HepG2 (cell line): Measurements from ENCODE around the gene TMEM150C. TPM values are rescaled to one million over a fixed set of nuclear protein-coding genes. Genes with fewer than 3 reads are reported as not detected.

Experiments used
- ATAC-seq: fragments of 200-7000 bp; cut with Tn5 transposase; 3 replicates; pipeline ENCODE4 v1.9.1; 2020; ENCODE audit warnings: mild to moderate bottlenecking, moderate library complexity
- BruUV-seq: library from RNA; stranded (reverse); fragments of 400-500 nt; replicated peaks from 2 replicates; lab custom pipeline; 2021; lab: Mats Ljungman, UMichigan
- CTCF ChIA-PET: fragments of 300-600 bp; formaldehyde crosslinking; extraction: SDS; loops from one replicate; lab custom pipeline; 2021; ENCODE audit warnings: low total read pairs, inconsistent platforms, low intra/inter-chr PET ratio; lab: Yijun Ruan, JAX
- POLR2A ChIA-PET: fragments of 350-600 bp; sonication (Branson Sonifier 250); formaldehyde crosslinking; loops from one replicate; lab custom pipeline; 2020; ENCODE audit warnings: antibody characterized with exemption, inconsistent platforms; lab: Yijun Ruan, JAX
- DNase-seq: peaks from one replicate; pipeline ENCODE4 v3.0.0-alpha.2; 2015; ENCODE audit warnings: low spot score
- FAIRE-seq: peaks from 3 replicates; lab custom pipeline; 2011; peaks lifted over from hg19 to GRCh38; lab: Jason Lieb, UNC
- H2AFZ ChIP-seq: one replicate; pipeline ENCODE4 v1.6.1; 2011; ENCODE audit warnings: low read length, inconsistent platforms
- H3K27ac ChIP-seq: fragments of 300-600 bp; 3 replicates; pipeline ENCODE4 v1.8.0; 2011; ENCODE audit warnings: mixed run types, mild to moderate bottlenecking, mixed read lengths, low read length, inconsistent platforms; ENCODE audit not compliant: insufficient read depth; ENCODE audit errors: extremely low read length
- H3K27me3 ChIP-seq, 2 experiments: fragments of 200-600 bp in 1 of 2; 2 replicates in 1 of 2; 3 replicates in 1 of 2; pipeline versions ENCODE4 v1.6.0 to v1.8.0; 2011; ENCODE audit warnings: low read length in 2 of 2, mild to moderate bottlenecking in 2 of 2, moderate library complexity in 2 of 2, inconsistent platforms in 1 of 2; ENCODE audit not compliant: insufficient read depth in 2 of 2, control insufficient read depth in 1 of 2
- H3K36me3 ChIP-seq, 2 experiments: fragments of 200-600 bp in 1 of 2; replicated peaks in 1 of 2; 2 replicates in 1 of 2; 3 replicates in 1 of 2; pipeline versions ENCODE4 v1.5.1 to v1.8.0; 2011; ENCODE audit warnings: low read length in 2 of 2, inconsistent platforms in 1 of 2; ENCODE audit not compliant: insufficient read depth in 2 of 2, control insufficient read depth in 1 of 2
- H3K4me1 ChIP-seq: 2 replicates; pipeline ENCODE4 v1.5.1; 2012; ENCODE audit warnings: low read length, inconsistent platforms; ENCODE audit not compliant: insufficient read depth
- H3K4me2 ChIP-seq: 2 replicates; pipeline ENCODE4 v1.6.0; 2011; ENCODE audit warnings: low read depth, low read length, inconsistent platforms
- H3K4me3 ChIP-seq, 3 experiments: fragments of 200-600 bp in 1 of 3; sonication (generic), shearing (Covaris generic) in 1 of 3; replicated peaks in 1 of 3; 2 replicates each; pipeline ENCODE4 v1.5.1; 2011 to 2016; ENCODE audit warnings: low read length in 3 of 3, inconsistent platforms in 2 of 3, low read depth in 2 of 3, mild to moderate bottlenecking in 2 of 3, control low read depth in 1 of 3, mixed read lengths in 1 of 3; ENCODE audit not compliant: insufficient read depth in 1 of 3
- H3K79me2 ChIP-seq: one replicate; pipeline ENCODE4 v1.6.1; 2011; ENCODE audit warnings: low read length, inconsistent platforms; ENCODE audit not compliant: insufficient read depth
- H3K9ac ChIP-seq: 2 replicates; pipeline ENCODE4 v1.6.0; 2011; ENCODE audit warnings: mild to moderate bottlenecking, low read depth, low read length, inconsistent platforms; ENCODE audit not compliant: insufficient read depth
- H3K9me3 ChIP-seq: 2 replicates; pipeline ENCODE4 v1.5.1; 2012; ENCODE audit warnings: mild to moderate bottlenecking, low read length
- H4K20me1 ChIP-seq: 2 replicates; pipeline ENCODE4 v1.6.0; 2011; ENCODE audit warnings: inconsistent platforms, mild to moderate bottlenecking, low read length, moderate library complexity; ENCODE audit not compliant: insufficient read depth
- CBFB ChIP-seq: sonication (generic); formaldehyde crosslinking; IDR thresholded peaks from 2 replicates; pipeline ENCODE4 v1.4.0; 2020; ENCODE audit warnings: missing genetic modification reagents
- HNRNPL ChIP-seq: fragments of 200-400 bp; formaldehyde crosslinking; IDR thresholded peaks from 2 replicates; pipeline ENCODE4 v1.6.1; 2017; ENCODE audit warnings: mild to moderate bottlenecking, low read depth, low read length
- MAFF ChIP-seq: IDR thresholded peaks from 2 replicates; pipeline ENCODE4 v1.6.1; 2011; ENCODE audit warnings: low read depth, low read length, improper control_type of control experiment
- MED13 ChIP-seq: sonication (generic); formaldehyde crosslinking; IDR thresholded peaks from 2 replicates; pipeline ENCODE4 v1.5.0; 2020; ENCODE audit warnings: missing genetic modification reagents
- MLLT10 ChIP-seq: sonication (generic); formaldehyde crosslinking; IDR thresholded peaks from 2 replicates; pipeline ENCODE4 v1.4.0; 2020; ENCODE audit warnings: missing genetic modification reagents
- MYNN ChIP-seq: sonication (generic); formaldehyde crosslinking; IDR thresholded peaks from 2 replicates; pipeline ENCODE4 v1.4.0; 2020; ENCODE audit warnings: mild to moderate bottlenecking, low read depth, missing genetic modification reagents
- NONO ChIP-seq, 2 experiments: fragments of 450-650 bp in 1 of 2; sonication (generic) in 1 of 2; formaldehyde crosslinking in 1 of 2; IDR thresholded peaks in 1 of 2; conservative IDR thresholded peaks in 1 of 2; 2 replicates each; pipeline versions ENCODE4 v1.6.1 to v1.8.0; 2017 to 2022; ENCODE audit warnings: mild to moderate bottlenecking in 1 of 2, missing genetic modification reagents in 1 of 2, moderate library complexity in 1 of 2
- SCMH1 ChIP-seq: sonication (generic); formaldehyde crosslinking; IDR thresholded peaks from 2 replicates; pipeline ENCODE4 v1.9.0; 2021; ENCODE audit warnings: missing genetic modification reagents, mild to moderate bottlenecking, borderline replicate concordance
- ZFP41 ChIP-seq: sonication (generic); formaldehyde crosslinking; IDR thresholded peaks from 2 replicates; pipeline ENCODE4 v1.4.0; 2020; ENCODE audit warnings: mild to moderate bottlenecking, missing genetic modification reagents, borderline replicate concordance
- ZNF776 ChIP-seq: sonication (generic); formaldehyde crosslinking; IDR thresholded peaks from 2 replicates; pipeline ENCODE4 v1.4.0; 2020; ENCODE audit warnings: mild to moderate bottlenecking, missing genetic modification reagents
- WGBS: methylation state at CpG from one replicate; pipeline ENCODE4 v1.1.6; 2017; ENCODE audit warnings: low lambda C conversion rate; 5-methylcytosine and 5-hydroxymethylcytosine counted together
- in situ Hi-C: cut with HindIII; loops from 2 replicates; pipeline ENCODE4 v1.10.0; 2017; ENCODE audit warnings: low pct_unique_long_range_greater_than_20kb; ENCODE audit not compliant: extremely low pct_ligation_motif_present
- intact Hi-C: fragments of 100-400 bp; cut with micrococcal nuclease; formaldehyde crosslinking; loops from one replicate; pipeline ENCODE4 v1.10.0; 2022; ENCODE audit not compliant: unreplicated experiment
- polyA plus RNA-seq, 8 experiments: library from polyadenylated mRNA; depleted of rRNA in 3 of 8; stranded (reverse) in 7 of 8; unstranded in 1 of 8; fragments of >200 nt; fragmentation: Illumina TruSeq in 4 of 8; extraction: Trizol in 4 of 8; gene quantifications; 2 replicates each; pipeline versions ENCODE4 v1.2.1 to v1.2.3, GENCODE V29; 2011 to 2016; ENCODE audit warnings: low read depth in 4 of 8, missing spikeins in 1 of 8, mixed read lengths in 1 of 8; ENCODE audit not compliant: insufficient read depth in 1 of 8
- total RNA-seq, 5 experiments: library from RNA; depleted of rRNA; stranded (reverse); fragments of >200 nt; fragmentation: Illumina TruSeq; extraction: Trizol; gene quantifications; 2 replicates each; pipeline ENCODE4 v1.2.3, GENCODE V29; 2016; ENCODE audit warnings: low read depth in 1 of 5
- TF ChIP-seq, protein P1 (sequence below): sonication (generic); formaldehyde crosslinking; IDR thresholded peaks from 2 replicates; pipeline ENCODE4 v1.5.0; 2020; ENCODE audit warnings: missing genetic modification reagents
- TF ChIP-seq, protein P2 (sequence below): sonication (generic); formaldehyde crosslinking; IDR thresholded peaks from 2 replicates; pipeline ENCODE4 v1.4.0; 2020; ENCODE audit warnings: missing genetic modification reagents

The TMEM150C gene
- total and polyA plus RNA-seq, 2 of the 13 experiments (the other 11 are each of a cell fraction or from before 2014, with no cell fraction given), result 0.33 to 0.42 TPM

DNA sequence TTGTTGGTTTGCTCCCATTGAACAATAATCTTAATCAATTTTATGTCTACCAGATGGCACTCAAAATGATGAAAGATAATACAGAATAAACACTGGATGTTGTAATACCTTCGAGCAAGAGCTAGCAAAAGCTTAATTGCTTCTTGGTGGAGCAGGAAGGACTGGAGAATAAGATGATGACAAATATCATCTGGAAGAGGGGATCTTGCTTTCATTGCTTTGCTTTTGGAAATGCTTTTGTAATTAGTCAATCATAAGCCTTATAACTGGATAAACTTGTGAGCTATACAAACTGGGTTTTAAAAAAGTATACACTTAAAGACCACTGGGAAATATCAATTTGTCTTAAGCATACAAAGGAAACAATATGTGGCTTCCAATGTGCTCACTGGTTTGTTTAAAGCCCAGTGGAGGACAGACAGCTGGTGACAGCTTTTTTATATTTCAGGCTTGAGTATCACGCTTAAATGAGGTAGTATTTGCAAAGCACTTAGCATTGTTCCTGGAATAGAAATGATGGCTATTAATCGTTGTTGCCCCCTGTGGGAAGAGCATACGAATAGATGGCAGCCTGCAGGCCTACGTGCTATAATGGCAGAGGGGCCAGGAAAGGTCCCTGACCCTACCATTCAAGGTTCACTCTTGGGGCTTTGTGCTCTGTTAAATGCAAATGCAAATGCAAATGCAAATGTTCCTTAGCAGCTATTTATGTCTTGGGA lies 61.2 kb downstream of the TMEM150C start:
- no peak overlapping the region for H3K27ac ChIP-seq
- H3K9ac ChIP-seq, result no peak overlapping the region
- H3K9me3 ChIP-seq, result no peaks in the 10 kb centered on the region
- no peak for TF ChIP-seq SCMH1 (CRISPR knock-in tag)
- TF ChIP-seq MLLT10 (CRISPR knock-in tag), result no peak
- no peak for TF ChIP-seq CBFB (CRISPR knock-in tag)
- TF ChIP-seq ZNF776 (CRISPR knock-in tag), result no peak
- no peak for TF ChIP-seq MYNN
- TF ChIP-seq ZFP41, result no peak
- TF ChIP-seq, protein P1, sequence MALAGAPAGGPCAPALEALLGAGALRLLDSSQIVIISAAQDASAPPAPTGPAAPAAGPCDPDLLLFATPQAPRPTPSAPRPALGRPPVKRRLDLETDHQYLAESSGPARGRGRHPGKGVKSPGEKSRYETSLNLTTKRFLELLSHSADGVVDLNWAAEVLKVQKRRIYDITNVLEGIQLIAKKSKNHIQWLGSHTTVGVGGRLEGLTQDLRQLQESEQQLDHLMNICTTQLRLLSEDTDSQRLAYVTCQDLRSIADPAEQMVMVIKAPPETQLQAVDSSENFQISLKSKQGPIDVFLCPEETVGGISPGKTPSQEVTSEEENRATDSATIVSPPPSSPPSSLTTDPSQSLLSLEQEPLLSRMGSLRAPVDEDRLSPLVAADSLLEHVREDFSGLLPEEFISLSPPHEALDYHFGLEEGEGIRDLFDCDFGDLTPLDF, result no peak
- no peak for TF ChIP-seq NONO (IDR thresholded peaks at IDR 0.05)
- no peak for TF ChIP-seq NONO (CRISPR knock-in tag; conservative IDR thresholded peaks at IDR 0.05)
- TF ChIP-seq MAFF, result no peak
- TF ChIP-seq HNRNPL, result no peak
- TF ChIP-seq, protein P2, sequence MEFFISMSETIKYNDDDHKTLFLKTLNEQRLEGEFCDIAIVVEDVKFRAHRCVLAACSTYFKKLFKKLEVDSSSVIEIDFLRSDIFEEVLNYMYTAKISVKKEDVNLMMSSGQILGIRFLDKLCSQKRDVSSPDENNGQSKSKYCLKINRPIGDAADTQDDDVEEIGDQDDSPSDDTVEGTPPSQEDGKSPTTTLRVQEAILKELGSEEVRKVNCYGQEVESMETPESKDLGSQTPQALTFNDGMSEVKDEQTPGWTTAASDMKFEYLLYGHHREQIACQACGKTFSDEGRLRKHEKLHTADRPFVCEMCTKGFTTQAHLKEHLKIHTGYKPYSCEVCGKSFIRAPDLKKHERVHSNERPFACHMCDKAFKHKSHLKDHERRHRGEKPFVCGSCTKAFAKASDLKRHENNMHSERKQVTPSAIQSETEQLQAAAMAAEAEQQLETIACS (CRISPR knock-in tag), result no peak
- no peak for TF ChIP-seq MED13 (CRISPR knock-in tag)
- H4K20me1 ChIP-seq, result no peaks in the 10 kb centered on the region
- H3K79me2 ChIP-seq, result no peaks in the 10 kb centered on the region
- H3K4me1 ChIP-seq, result no peaks in the 10 kb centered on the region
- no peak for ATAC-seq
- ChIA-PET CTCF (no interaction called here), POLR2A (no interaction called here)
- no TSS peak for BruUV-seq
- H2AFZ ChIP-seq, result no peak overlapping the region
- no peaks in the 10 kb centered on the region for H3K36me3 ChIP-seq
- in situ Hi-C loops, result no loop called here
- H3K4me2 ChIP-seq, result no peak overlapping the region
- intact Hi-C loops, result no loop called here
- H3K4me3 ChIP-seq, result no peak overlapping the region
- no peak for FAIRE-seq
- 42% methylated on average over 5 of the region's 5 CpGs for WGBS
- no peaks in the 10 kb centered on the region for H3K27me3 ChIP-seq
- DNase-seq, result no peak
